Measurements from ENCODE around the gene DENND1C.

DENND1C gene

DNA sequence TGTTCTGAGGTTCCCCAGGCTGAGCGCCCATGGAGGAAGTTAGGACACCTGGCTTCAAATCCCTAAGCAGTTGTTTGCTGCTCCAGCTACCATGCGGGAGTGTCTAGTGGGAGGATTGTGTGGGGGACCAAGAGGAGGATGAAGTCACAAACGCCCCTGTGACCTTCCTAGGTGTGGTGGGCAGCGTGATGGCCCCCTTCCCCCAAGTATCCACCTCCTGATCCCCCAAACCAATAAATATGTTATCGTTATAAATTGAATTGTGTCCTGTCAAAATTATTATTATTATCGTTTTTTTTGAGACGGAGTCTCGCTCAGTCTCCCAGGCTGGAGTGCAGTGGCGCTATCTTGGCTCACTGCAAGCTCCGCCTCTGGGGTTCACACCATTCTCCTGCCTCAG lies 47.9 kb downstream of the DENND1C start, which contains the start of gene SLC25A41:
TSS of gene SLC25A41 (minus strand) at position 101 of the 400 bp plus-strand sequence. CDS start at position 31, 70 bp downstream.
- Histone ChIP-seq H3K27ac (ENCODE audit: low read depth, low read length) (no peak within 1 kb of the TSS), H3K36me3 (ENCODE audit: control insufficient read depth, low read length) (no peaks in the 10 kb centered on the region), H3F3A (ENCODE audit: control insufficient read depth, insufficient read depth) (no peaks in the 10 kb centered on the region), H3K79me2 (ENCODE audit: control insufficient read depth, low read length) (peaks cover 18% of the 10 kb centered on the region), H3K4me2 (ENCODE audit: low read length) (no peak within 1 kb of the TSS), H3K9me2 (replicated peaks; ENCODE audit: control insufficient read depth, low read length) (no peaks in the 10 kb centered on the region), H3K9me3 (ENCODE audit: control insufficient read depth, insufficient read depth, low read length) (no peaks in the 10 kb centered on the region), H4K20me1 (ENCODE audit: control insufficient read depth, insufficient read depth, low read depth, low read length) (no peaks in the 10 kb centered on the region), H3K27me3 (ENCODE audit: control insufficient read depth, low read length) (no peaks in the 10 kb centered on the region), H3K4me1 (ENCODE audit: control insufficient read depth, low read length) (peaks cover 16% of the 10 kb centered on the region), H3K4me3 (ENCODE audit: low read length) (no peak within 1 kb of the TSS)
- TF ChIP-seq, protein P1, sequence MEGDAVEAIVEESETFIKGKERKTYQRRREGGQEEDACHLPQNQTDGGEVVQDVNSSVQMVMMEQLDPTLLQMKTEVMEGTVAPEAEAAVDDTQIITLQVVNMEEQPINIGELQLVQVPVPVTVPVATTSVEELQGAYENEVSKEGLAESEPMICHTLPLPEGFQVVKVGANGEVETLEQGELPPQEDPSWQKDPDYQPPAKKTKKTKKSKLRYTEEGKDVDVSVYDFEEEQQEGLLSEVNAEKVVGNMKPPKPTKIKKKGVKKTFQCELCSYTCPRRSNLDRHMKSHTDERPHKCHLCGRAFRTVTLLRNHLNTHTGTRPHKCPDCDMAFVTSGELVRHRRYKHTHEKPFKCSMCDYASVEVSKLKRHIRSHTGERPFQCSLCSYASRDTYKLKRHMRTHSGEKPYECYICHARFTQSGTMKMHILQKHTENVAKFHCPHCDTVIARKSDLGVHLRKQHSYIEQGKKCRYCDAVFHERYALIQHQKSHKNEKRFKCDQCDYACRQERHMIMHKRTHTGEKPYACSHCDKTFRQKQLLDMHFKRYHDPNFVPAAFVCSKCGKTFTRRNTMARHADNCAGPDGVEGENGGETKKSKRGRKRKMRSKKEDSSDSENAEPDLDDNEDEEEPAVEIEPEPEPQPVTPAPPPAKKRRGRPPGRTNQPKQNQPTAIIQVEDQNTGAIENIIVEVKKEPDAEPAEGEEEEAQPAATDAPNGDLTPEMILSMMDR (IDR thresholded peaks at IDR 0.05; ENCODE audit: low read depth, low read length, poor library complexity, severe bottlenecking) = no peak
- no peak for TF ChIP-seq EZH2phosphoT487 (IDR thresholded peaks at IDR 0.05; ENCODE audit: borderline replicate concordance, low read length)

DNA sequence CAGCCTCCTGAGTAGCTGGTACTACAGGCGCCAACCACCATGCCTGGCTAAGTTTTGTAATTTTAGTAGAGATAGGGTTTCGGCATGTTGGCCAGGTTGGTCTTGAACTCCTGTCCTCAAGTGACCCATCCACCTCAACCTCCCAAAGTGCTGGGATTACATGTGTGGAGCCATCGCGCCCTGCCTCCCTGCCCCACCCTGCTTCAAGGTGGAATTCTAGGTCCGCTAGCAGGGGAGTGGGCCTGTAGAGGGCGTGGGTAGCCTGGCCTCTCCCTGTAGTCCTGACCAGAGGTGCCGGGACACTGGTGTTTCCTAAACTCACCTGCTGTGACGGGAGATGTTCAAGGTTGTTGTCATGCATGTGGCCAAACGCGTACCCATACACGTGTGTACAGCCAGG lies 48.4 kb downstream of the DENND1C start:
- Histone ChIP-seq H4K20me1 (ENCODE audit: control insufficient read depth, insufficient read depth, low read depth, low read length) (no peaks in the 10 kb centered on the region), H3K9me3 (ENCODE audit: control insufficient read depth, insufficient read depth, low read length) (no peaks in the 10 kb centered on the region), H3K27ac (ENCODE audit: low read depth, low read length) (no peak overlapping the region), H3K9me2 (replicated peaks; ENCODE audit: control insufficient read depth, low read length) (no peaks in the 10 kb centered on the region), H3K4me1 (ENCODE audit: control insufficient read depth, low read length) (peaks cover 16% of the 10 kb centered on the region), H3K79me2 (ENCODE audit: control insufficient read depth, low read length) (peaks cover 18% of the 10 kb centered on the region), H3F3A (ENCODE audit: control insufficient read depth, insufficient read depth) (no peaks in the 10 kb centered on the region), H3K27me3 (ENCODE audit: control insufficient read depth, low read length) (no peaks in the 10 kb centered on the region), H3K36me3 (ENCODE audit: control insufficient read depth, low read length) (no peaks in the 10 kb centered on the region), H3K4me3 (ENCODE audit: low read length) (no peak overlapping the region), H3K4me2 (ENCODE audit: low read length) (no peak overlapping the region)
- TF ChIP-seq, protein P1 (IDR thresholded peaks at IDR 0.05; ENCODE audit: low read depth, low read length, poor library complexity, severe bottlenecking) = no peak
- TF ChIP-seq EZH2phosphoT487 (IDR thresholded peaks at IDR 0.05; ENCODE audit: borderline replicate concordance, low read length) = no peak

DNA sequence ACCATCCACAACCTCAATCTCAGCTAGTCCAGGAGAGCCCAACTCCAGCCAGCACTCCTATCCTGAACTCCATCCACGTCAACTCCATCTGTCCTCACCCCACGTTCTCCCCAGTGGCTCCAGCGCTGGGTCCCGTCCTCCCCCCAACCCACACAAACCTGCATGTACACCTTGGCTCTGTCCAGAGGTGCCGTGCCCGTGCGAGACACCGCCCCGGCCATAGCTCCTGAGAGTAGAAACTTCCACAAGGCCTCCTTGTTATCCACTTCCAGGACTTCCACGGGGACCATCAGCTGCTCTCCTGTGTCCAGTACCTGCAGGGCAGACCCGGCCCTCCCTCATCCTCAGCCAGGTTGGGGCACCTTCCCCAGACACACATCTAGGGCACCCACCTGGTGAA lies 49.7 kb downstream of the DENND1C start:
- Histone ChIP-seq H4K20me1 (ENCODE audit: control insufficient read depth, insufficient read depth, low read depth, low read length) (no peaks in the 10 kb centered on the region), H3K79me2 (ENCODE audit: control insufficient read depth, low read length) (peaks cover 18% of the 10 kb centered on the region), H3K27me3 (ENCODE audit: control insufficient read depth, low read length) (no peaks in the 10 kb centered on the region), H3K4me2 (ENCODE audit: low read length) (peak overlapping the region; percentile 21; the same call in 1 of the 2 replicates), H3K36me3 (ENCODE audit: control insufficient read depth, low read length) (no peaks in the 10 kb centered on the region), H3K9me3 (ENCODE audit: control insufficient read depth, insufficient read depth, low read length) (no peaks in the 10 kb centered on the region), H3K4me3 (ENCODE audit: low read length) (no peak overlapping the region), H3K27ac (ENCODE audit: low read depth, low read length) (no peak overlapping the region), H3K9me2 (replicated peaks; ENCODE audit: control insufficient read depth, low read length) (no peaks in the 10 kb centered on the region), H3F3A (ENCODE audit: control insufficient read depth, insufficient read depth) (0 out of 2 replicates have a peak, but pooled peaks cover 5% of the 10 kb centered on the region), H3K4me1 (ENCODE audit: control insufficient read depth, low read length) (peaks cover 16% of the 10 kb centered on the region)
- TF ChIP-seq EZH2phosphoT487 (IDR thresholded peaks at IDR 0.05; ENCODE audit: borderline replicate concordance, low read length) = no peak
- TF ChIP-seq, protein P1 (IDR thresholded peaks at IDR 0.05; ENCODE audit: low read depth, low read length, poor library complexity, severe bottlenecking) = no peak

All from DOHH2 (cell line).